ENCODE results near the gene NAT8L. TPM values are rescaled to one million over a fixed set of nuclear protein-coding genes. Genes with fewer than 3 reads are reported as not detected.

The NAT8L gene
- total RNA-seq, 1 donor from 2014 or later, result not detected

DNA sequence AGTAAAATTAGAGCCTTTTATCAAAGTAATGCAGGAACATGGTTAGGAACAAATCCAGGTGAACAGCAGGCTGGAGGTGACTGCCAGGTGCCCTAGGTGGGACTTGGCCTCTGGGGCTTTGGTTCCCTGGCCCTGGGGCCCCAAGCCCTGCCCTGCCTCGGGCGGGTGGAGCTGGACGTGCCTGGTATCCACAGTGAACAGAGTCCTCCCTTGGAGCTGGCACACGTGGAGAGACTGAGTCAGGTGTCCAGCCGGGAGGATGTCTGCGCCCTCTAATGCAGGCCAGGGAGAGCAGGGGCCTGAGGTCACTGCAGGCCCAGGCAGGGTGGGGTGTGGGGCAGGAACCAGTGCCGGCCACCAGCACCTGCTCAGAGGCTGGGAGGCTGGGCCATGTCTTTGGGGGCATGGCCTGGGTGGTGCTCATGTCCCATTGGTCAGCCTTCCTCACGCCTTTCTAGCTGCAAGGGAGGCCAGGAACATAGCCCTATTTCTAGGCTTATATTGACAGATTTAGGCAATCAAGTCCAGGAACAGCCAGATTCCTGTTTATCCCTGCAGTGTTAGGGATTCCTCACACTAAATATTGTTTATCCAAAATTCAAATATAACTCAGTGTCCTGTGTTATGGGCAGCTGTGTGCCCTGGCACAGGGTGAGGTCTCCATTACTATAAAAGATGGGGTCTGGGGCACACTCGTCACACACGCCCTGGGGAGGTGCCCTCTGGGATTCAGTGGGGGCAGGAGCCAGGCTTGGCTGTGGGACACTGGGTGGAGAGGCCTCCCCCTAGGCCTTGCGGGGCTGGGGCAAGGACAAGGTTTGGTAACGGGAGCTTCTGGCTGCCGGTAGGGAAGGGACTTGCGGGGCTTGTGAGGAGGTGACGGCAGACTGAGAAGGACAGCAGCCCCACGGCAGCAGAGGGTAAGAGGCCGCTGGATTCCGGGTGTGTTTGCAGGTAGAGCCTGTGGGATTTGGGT lies 14.3 kb upstream of the NAT8L start:
- intact Hi-C loops (cut with DNase I), result no loop called here
- peak in 1 of 2 donors; percentile 45 for DNase-seq (ENCODE audit: low spot score in 2 of 2)
- no peak overlapping the region for H3K4me3 ChIP-seq
- peaks cover 5 to 10% of the 10 kb centered on the region in 2 donors for H3K4me1 ChIP-seq
- peaks cover 15% of the 10 kb centered on the region for H3K27me3 ChIP-seq
- TF ChIP-seq, protein P1, sequence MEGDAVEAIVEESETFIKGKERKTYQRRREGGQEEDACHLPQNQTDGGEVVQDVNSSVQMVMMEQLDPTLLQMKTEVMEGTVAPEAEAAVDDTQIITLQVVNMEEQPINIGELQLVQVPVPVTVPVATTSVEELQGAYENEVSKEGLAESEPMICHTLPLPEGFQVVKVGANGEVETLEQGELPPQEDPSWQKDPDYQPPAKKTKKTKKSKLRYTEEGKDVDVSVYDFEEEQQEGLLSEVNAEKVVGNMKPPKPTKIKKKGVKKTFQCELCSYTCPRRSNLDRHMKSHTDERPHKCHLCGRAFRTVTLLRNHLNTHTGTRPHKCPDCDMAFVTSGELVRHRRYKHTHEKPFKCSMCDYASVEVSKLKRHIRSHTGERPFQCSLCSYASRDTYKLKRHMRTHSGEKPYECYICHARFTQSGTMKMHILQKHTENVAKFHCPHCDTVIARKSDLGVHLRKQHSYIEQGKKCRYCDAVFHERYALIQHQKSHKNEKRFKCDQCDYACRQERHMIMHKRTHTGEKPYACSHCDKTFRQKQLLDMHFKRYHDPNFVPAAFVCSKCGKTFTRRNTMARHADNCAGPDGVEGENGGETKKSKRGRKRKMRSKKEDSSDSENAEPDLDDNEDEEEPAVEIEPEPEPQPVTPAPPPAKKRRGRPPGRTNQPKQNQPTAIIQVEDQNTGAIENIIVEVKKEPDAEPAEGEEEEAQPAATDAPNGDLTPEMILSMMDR (IDR thresholded peaks at IDR 0.05), result no peak
- no peaks in the 10 kb centered on the region for H3K36me3 ChIP-seq
- H3K27ac ChIP-seq, result no peak overlapping the region
- H3K9me3 ChIP-seq, result no peaks in the 10 kb centered on the region

DNA sequence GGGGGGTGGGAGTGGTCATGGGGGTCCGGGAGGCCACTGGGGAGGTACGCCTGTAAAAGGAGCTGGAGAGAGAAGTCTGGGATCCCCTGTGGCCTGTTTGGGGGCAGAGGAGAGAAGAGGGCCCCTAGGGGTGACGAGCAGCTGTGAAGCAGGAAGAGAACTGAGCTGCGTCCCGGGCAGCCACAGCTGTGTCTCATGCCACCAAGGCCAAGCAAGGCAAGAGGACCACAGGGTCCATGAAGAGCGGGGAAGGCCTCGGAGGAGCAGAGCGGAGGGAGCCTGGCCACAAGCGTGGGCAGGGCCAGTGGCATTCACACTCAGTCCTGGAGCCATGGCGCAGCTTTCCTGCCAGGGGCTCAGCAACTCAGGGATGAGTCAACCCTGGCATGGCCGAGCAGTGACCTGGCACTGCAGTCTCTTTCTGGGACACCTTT lies 13.6 kb upstream of the NAT8L start:
- Histone ChIP-seq H3K9me3 (no peaks in the 10 kb centered on the region), H3K36me3 (no peaks in the 10 kb centered on the region), H3K27ac (no peak overlapping the region), H3K4me1 (peaks cover 5 to 10% of the 10 kb centered on the region in 2 donors), H3K27me3 (peaks cover 12% of the 10 kb centered on the region), H3K4me3 (no peak overlapping the region)
- peak in 1 of 2 donors; percentile 50 for DNase-seq (ENCODE audit: low spot score in 2 of 2)
- intact Hi-C loops (cut with DNase I), result no loop called here
- TF ChIP-seq, protein P1 (IDR thresholded peaks at IDR 0.05), result no peak

DNA sequence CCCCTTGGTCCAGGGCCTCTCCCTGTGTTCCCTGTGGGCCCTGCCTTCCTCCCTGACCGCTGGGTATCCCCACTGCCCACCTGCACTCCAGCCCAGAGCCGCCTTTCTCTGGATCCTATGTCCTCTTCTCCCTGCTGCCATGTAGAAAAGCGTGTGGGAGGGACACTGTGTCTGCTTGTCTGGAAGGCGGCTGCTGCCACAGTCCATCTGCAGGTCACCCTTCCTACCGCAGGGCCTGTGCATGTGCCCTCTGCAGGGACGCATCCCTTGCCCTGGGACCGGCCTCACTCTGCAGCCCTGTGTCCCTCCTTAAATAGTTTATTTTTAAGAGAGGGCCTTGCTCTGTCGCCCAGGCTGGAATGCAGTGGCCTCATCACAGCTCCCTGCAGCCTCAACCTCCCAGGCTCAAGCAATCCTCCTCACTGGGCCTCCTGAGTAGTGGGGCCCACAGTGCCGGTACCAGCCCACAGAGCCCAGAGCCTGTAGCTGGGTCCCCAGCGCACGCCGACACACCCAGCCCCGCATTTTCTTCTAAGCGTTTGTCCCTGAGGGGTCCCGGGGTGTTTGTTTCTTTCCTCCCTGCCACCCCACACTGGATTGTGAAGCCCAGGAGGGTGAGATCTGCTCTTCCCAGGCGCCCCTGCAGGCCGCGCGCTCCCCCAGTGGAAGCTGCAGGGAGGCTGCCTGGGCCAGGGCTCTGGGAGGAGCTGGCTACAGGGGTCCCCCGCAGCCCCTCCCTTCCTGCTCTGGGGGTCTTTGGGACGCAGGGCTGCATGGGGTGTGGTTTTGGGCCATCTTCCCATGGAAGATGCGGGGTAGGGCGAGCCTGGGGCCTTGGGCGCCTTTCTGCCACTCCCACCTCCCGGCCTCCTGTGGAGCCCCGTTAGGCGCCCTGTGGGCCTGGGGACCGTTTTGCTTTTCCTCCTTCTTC lies 12.8 kb upstream of the NAT8L start:
- Histone ChIP-seq H3K36me3 (no peaks in the 10 kb centered on the region), H3K27me3 (peaks cover 7% of the 10 kb centered on the region), H3K4me1 (peaks cover under 1 to 7% of the 10 kb centered on the region in 2 donors), H3K4me3 (no peak overlapping the region), H3K9me3 (no peaks in the 10 kb centered on the region), H3K27ac (no peak overlapping the region)
- intact Hi-C loops (cut with DNase I), result no loop called here
- TF ChIP-seq, protein P1 (IDR thresholded peaks at IDR 0.05), result no peak
- peak in 1 of 2 donors; percentile 48 for DNase-seq (ENCODE audit: low spot score in 2 of 2)

GRCh38 chr4:2047031-2047660 lies 12.0 kb upstream of the NAT8L start:
- Histone ChIP-seq H3K36me3 (no peaks in the 10 kb centered on the region), H3K4me3 (no peak overlapping the region), H3K27me3 (no peaks in the 10 kb centered on the region), H3K4me1 (no peaks in the 10 kb centered on the region), H3K27ac (no peak overlapping the region), H3K9me3 (no peaks in the 10 kb centered on the region)
- intact Hi-C loops (cut with DNase I), result no loop called here
- TF ChIP-seq, protein P1 (IDR thresholded peaks at IDR 0.05), result no peak
- peak in 1 of 2 donors; percentile 50 for DNase-seq (ENCODE audit: low spot score in 2 of 2)
